ENCODE results near the gene FBXO10. TPM values are rescaled to one million over a fixed set of nuclear protein-coding genes. Genes with fewer than 3 reads are reported as not detected.
A peak's percentile ranks its signal among the peaks of the same experiment; 100 is the strongest.
"Not testable (repeated sequence)": the region's sequence is repeated elsewhere in the genome, so short reads cannot be mapped to it uniquely, and the experiment has no call there.

Gene FBXO10
- total and polyA plus RNA-seq, 9 donors: 3.0 to 7.2 (median 4.7) TPM

- Histone ChIP-seq H3K4me3 (no peak overlapping the region), H3K27ac (no peak overlapping the region), H3K9me3 (no peaks in the 10 kb centered on the region), H3K36me3 (no peaks in the 10 kb centered on the region), H3K4me1 (ENCODE audit: insufficient read depth) (peaks cover 4% of the 10 kb centered on the region), H3K27me3 (no peaks in the 10 kb centered on the region)
- WGBS, 3 donors: 93 to 95% (median 93%) methylated on average over 3 of the region's 3 CpGs
- DNase-seq: no peak
- intact Hi-C loops (cut with DNase I): no loop called here
- TF ChIP-seq CTCF (IDR thresholded peaks at IDR 0.05) (no peak), POLR2A (IDR thresholded peaks at IDR 0.05) (no peak), EP300 (IDR thresholded peaks at IDR 0.05) (no peak)
Observed at GRCh38 chr9:37474438-37474837, 101.7 kb downstream of the FBXO10 start.

GRCh38 chr9:37473982-37474381 is 102.2 kb downstream of the FBXO10 start:
- H3K4me1 ChIP-seq (ENCODE audit: insufficient read depth); H3K9me3 ChIP-seq; DNase-seq; H3K36me3 ChIP-seq; H3K4me3 ChIP-seq; H3K27me3 ChIP-seq; H3K27ac ChIP-seq; intact Hi-C loops (cut with DNase I): not testable (repeated sequence)
- 64 to 66% (median 65%) methylated on average over 6 of the region's 6 CpGs for WGBS, 3 donors

GRCh38 chr9:37471942-37472684 is 104.1 kb downstream of the FBXO10 start:
- intact Hi-C loops (cut with DNase I): no loop called here
- TF ChIP-seq CTCF (IDR thresholded peaks at IDR 0.05) (no peak), EP300 (IDR thresholded peaks at IDR 0.05) (no peak), POLR2A (IDR thresholded peaks at IDR 0.05) (no peak)
- peak overlapping the region in 1 of 2 donors; percentile 42 for H3K27ac ChIP-seq
- H3K27me3 ChIP-seq: no peaks in the 10 kb centered on the region
- no peaks in the 10 kb centered on the region for H3K9me3 ChIP-seq
- 14% methylated on average over 7 of the region's 7 CpGs for WGBS, 3 donors
- H3K4me3 ChIP-seq: peak overlapping the region; percentile 32
- no peaks in the 10 kb centered on the region for H3K36me3 ChIP-seq
- H3K4me1 ChIP-seq (ENCODE audit: insufficient read depth): peaks cover 4% of the 10 kb centered on the region
- no peak for DNase-seq

GRCh38 chr9:37468620-37469019 is 107.6 kb downstream of the FBXO10 start:
- WGBS, 3 donors: 91 to 97% (median 93%) methylated on average over 6 of the region's 6 CpGs

GRCh38 chr9:37467530-37467929 is 108.7 kb downstream of the FBXO10 start:
- not testable (repeated sequence) for H3K4me1 ChIP-seq (ENCODE audit: insufficient read depth); H3K27me3 ChIP-seq; H3K9me3 ChIP-seq; H3K27ac ChIP-seq; DNase-seq; H3K36me3 ChIP-seq; H3K4me3 ChIP-seq
- WGBS, 3 donors: 96% methylated on average over 17 of the region's 17 CpGs
- intact Hi-C loops (cut with DNase I): loop anchor here in 1 of 4 donors (10.0 kb wide), 1 partner anchor 1713 kb away; the partner anchor contains the start of gene MSMP

More at GRCh38 chr9:37468620-37469019, 107.6 kb downstream of the FBXO10 start:
- no peak overlapping the region for H3K4me3 ChIP-seq
- no peaks in the 10 kb centered on the region for H3K27me3 ChIP-seq
- H3K27ac ChIP-seq: no peak overlapping the region
- intact Hi-C loops (cut with DNase I): loop anchor here in 1 of 4 donors (10.0 kb wide), 1 partner anchor 1714 kb away; the partner anchor contains the start of gene MSMP
- no peak for DNase-seq
- peaks cover 4% of the 10 kb centered on the region for H3K4me1 ChIP-seq (ENCODE audit: insufficient read depth)
- H3K36me3 ChIP-seq: no peaks in the 10 kb centered on the region
- TF ChIP-seq EP300 (IDR thresholded peaks at IDR 0.05): no peak
- TF ChIP-seq CTCF (IDR thresholded peaks at IDR 0.05): no peak
- no peak for TF ChIP-seq POLR2A (IDR thresholded peaks at IDR 0.05)
- no peaks in the 10 kb centered on the region for H3K9me3 ChIP-seq
